IPS DF 4.7 (cell line): ENCODE data around the gene HUNK.
"Not testable (repeated sequence)": the region's sequence is repeated elsewhere in the genome, so short reads cannot be mapped to it uniquely, and the experiment has no call there.

Source experiments
- DNase-seq: peaks from one replicate; pipeline ENCODE4 v3.0.0-alpha.2; 2013; ENCODE audit warnings: low spot score; ENCODE audit errors: extremely low read depth

HUNK gene

DNA sequence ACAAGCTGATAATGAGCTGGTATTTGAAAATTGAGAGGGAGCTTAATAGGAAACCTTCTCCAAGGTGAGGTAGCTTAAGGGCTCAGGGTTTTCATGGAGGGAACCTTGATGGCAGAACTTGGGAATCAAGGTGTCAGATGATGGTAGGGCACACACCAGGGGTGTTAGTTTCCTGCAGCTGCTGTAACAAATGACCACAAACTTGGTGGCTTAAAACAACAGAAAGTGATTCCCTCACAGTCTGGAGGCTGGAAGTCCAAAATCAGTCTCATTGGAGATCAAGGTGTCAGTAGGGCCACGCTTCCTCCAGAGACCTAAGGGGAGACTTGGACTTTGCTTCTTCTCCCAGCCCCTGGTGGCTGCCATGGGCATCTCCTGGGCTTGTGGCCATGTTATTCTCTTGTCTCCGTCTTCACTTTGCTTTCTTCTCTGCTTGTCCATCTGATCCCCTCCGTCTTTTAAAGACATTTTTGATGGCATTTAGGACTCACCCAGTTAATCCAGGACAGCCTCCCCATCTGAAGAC lies 45.5 kb downstream of the HUNK start:
- DNase-seq = no peak

DNA sequence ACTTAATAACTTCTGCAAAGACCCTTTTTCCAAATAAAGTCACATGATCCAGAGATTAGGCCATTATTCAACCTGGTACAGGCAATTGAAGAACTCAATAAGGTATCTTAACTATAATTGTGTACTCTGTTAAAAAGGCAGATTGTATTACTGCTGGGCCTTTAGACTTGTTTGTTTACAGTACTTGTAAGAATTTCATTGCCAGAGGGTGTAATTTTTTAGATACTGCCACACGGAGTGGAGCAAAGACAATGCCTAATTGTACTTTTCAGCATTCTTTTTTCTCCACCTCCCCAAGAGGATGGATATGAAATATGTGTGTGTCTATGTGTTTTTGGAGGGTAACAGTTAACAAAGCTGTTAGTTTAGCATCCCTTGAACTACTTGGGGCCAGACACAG lies 47.5 kb downstream of the HUNK start:
- DNase-seq = no peak

DNA sequence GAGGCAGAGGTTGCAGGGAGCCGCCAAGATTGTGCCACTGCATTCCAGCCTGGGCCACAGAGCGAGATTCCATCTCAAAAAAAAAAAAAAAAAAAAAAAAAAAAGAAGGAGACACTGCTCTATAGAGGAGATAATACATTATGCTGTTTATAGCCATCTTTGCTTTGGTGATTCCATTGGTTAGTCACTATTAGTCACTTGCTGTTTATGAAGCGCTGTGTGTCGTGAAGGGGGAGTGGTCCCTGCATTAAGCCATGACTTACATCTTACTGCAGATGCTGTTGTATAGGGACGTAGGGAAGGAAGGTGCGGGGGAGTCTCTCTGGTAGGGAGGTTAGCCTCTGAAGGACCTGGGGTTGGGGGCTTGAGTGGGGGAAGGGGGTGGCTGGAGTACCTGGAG lies 48.3 kb downstream of the HUNK start:
- DNase-seq = no peak

DNA sequence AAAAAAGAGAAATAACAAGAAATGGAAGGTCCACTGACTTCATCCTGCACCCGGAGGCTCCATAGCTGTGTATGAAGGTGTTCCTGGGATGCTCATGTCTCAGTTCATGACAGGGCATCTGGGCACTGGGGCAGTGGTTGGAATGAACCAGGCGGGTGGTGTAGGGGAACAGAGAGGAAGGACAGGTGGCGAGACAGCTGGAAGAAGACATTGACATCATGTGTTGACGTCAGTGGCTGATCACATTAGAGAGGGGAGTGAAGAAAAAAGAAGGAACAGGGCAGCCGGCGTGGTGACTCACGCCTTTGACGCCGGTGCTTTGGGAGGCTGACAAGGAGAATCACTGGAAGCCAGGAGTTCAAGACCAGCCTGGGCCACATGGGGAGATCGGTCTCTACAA lies 50.1 kb downstream of the HUNK start:
- DNase-seq = no peak

DNA sequence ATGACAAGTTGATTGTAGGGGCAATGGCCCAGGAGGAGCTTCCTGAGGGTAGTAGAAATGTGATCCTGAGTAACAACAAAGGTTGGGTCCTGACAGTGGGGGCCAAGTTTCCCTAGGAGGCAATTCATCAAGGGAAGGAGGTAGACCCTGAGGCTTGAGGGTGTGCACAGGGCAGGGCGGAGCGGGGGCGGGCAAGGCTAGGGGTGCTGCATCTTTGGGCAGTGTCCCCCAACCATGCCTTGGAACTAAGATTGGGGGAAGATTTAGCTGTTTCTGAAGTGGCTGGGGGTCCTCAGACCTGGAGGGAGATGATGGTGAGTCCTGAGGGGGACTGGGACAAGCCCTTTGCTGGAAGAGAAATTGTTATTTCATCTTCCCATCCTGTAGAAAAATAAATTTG lies 50.9 kb downstream of the HUNK start:
- DNase-seq = no peak

DNA sequence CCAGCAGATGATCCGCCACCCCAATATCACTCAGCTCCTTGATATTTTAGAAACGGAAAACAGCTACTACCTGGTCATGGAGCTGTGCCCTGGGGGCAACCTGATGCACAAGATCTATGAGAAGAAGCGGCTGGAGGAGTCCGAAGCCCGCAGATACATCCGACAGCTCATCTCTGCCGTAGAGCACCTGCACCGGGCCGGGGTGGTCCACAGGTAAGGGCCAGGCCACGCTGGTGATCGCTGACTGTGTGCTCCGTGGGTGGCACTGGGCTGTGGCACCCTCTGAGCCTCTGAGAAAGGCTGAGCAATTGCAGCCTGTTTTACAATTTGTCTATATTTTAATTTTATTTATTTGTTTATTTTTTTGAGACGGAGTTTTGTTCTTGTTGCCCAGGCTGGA lies 51.7 kb downstream of the HUNK start:
- DNase-seq = no peak

DNA sequence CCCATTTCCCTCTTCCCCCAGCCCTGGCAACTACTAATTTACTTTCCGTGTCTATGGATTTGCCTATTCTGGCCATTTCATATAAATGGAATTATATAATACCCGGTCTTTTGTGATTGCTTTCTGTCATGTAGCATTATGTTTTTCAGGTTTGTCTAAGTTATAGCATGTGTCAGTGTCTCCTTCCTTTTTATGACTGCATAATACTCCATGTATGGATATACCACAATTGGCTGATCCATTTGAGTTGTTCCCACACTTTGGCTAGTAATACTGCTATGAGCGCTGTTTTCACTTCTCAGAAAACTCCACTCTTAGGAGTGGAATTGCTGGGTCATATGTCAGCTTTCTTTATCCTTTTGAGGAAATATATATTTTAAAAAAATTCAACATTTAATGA lies 53.7 kb downstream of the HUNK start:
- no peak for DNase-seq

DNA sequence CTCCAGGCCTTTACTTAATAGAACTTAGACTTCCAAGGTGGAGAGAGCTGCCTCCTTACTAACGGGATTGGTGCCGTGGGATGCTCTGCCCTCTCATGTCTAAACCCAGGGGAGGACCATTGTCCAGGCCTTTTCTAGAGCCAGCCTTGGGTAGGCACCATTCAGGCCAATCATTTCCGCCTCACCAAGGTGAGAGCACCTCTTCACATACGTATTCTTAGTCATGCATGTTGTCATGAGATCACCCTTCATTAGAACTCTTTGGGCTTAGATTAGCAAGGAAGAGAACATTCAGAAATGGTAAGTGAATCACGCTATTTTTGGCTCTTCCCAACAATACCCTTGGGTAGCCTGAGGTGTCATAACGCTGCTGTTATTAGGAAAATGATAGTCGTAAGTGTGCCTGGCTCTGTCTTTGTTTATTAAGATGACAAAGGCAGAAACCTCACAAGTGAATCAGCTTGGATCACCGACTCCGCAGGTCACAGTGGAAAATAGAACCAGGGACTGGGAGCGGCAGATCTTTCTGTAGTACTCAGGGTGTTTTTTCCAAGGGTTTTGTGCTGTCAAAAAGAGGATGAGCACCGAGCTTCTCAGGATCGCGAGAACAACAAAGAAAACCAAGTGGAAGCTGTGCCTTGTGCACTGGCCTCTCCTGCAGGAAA lies 55.0 kb downstream of the HUNK start:
- no peak for DNase-seq

DNA sequence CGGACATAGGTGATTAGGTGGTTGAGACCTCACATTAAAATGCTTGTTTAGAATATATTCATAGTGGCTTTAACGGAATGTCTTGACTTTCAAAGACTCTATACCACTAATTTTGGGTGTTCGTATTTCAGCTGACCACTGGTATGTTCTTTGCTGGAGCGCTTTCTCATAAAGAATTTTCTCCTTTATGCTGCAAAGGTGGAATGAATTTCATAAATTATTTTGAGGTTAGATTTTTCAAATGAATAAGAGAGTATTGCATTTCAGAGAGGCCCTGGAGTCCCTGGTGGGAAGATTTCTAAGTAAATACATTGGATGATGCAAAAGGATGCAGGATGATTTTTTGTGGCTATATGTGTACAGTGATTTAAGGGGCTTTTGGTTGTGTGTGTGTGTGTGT lies 55.8 kb downstream of the HUNK start:
- no peak for DNase-seq

DNA sequence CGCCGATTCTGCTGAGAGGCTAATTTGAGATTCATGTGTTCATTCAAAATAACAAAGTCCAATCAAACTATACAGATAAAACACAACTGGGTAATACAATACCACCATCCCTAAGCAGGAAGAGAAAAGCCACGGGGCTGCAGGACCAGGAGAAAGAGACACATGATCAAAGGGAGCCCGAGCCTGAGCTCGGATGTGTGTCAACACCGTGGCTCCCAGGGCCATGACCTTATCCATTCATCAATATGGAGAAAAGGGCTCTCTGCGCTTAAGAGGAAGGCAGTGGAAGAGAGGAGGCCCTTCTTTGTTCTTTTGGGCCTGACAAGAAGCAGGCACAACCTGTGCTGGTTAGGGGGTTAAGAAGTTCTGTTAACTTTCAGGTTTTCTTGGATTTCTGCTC lies 56.7 kb downstream of the HUNK start:
- no peak for DNase-seq

DNA sequence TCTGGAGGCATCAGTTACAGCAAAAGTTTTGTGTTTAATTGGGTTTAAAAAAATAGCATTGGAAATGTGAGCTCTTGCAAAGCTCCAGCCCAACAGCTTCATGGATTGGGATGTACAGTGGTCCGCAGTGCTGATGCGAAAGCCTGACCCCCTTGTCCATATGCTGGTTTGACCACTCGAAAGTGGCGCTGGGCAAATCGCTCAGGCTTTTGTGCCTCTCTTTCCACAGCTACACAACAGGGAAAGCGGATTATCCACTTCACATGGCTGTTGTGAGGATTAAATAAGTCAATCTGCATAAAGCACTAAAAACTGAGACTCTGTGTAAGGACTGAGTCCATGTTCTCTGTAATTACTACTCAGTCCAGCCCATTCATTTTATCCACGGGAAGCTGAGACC lies 57.2 kb downstream of the HUNK start:
- DNase-seq = no peak

DNA sequence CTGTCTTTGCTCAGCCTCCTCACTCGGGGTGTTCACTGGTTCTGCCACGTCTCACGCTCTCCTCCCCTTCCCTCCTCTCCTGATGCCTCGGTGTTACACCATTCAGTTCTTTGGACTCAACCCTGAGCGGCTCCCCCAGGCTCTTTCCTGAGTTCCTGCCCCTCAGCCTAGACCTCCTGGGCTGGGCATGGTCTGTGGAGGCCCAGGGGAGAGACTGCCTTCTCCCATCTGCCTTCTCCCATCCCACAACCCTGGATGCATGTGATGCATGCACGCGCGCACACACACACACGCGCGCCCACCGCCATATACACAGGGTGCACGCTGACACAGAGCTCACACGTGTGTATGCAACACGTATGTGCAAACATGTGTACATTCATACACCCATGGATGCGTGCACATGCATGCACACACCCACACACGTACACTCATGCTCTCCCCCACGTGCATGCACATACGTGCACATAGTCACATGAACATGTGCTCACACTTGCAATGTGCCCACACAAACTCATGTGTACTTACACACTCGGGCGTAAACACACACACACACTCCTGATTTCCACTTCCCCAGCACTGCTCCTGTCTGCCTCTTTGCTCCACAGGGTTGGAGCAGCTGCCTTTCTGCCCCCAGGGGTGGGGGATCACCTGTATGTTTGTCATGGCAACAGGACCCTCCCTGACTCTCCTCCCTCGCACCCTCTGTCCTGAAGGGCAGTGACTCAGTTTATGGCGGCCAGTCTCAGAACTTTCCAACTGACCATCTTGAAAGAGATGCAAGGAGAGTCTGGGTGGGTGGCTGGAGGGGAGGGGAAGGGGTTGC lies 59.0 kb downstream of the HUNK start:
- DNase-seq = no peak

DNA sequence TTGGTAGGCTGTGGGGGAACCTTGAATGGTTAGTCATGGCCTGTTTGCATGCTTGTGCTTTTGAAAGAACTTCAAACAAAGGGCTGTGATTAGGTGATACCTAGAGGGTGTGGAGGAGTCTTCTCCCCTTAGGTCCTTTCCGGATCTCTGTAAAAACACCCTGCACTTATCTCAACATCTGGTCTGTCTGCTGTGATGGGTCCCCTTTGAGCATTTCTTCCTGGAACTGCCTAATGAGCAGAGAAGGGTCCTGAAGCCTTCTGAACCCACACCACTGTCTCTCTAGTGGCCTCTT lies 59.6 kb downstream of the HUNK start:
- DNase-seq = no peak

DNA sequence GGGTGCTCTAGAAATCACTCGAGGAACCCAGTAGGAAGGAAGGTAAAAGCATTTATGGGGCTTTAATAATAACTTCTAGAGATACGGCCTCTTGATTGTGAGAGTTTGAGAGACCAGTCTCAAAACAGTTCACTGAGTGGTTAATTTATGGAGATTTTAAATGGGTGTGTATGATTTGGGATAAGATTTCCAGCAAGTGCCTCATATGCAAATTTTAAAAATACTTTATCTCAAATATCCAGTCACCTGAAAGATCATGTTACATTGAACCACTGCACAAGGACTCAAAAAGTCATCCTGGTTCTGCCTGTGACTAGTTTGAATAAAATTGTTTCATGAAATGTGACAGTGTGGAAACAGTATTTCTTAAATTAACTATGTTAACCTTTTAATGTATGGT lies 64.5 kb downstream of the HUNK start:
- DNase-seq = no peak

DNA sequence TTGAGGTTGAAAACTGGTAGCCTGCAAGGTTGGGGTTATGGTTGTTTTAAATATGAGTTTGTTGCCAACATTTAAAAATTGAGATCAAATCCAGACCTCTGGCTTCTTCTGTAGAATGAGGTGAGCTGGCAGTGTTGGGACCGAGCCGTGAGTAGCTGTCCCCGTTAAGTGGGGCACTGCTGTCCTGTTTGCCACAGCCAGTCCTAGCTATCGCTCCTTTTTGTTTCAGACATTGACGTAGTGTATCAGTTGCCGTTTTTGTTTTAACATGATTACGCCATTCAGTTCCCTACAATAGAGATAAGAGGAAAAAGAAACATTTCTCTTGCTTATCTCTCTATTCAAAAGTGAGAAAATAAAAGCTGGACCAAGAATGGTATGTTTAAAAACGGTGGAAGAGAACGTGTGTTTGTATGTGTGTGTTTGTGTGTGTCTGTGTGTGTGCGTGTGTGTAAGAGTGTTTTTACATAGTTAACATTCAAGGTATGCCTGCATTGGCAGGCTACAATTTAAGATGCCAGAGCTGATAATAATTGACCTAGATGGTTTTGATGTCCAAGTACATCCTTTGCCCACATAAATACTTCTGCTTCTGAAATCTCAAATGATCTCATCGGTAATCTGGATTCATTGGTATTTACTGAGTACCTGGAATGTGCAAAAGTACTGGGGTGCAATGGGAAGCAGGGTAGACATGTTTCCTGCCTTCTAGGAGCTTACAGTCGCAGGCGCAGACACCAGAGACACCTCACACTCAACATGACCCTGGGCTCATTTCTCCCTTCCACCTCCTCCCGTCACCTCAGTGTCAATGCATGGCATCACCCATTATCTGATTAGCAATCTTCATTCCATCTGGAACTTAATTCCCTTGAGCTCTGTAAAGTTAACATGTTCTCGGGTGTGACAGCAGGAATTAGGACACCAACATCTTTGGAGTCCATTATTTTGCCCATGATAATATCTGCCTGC lies 65.8 kb downstream of the HUNK start:
- DNase-seq = no peak

DNA sequence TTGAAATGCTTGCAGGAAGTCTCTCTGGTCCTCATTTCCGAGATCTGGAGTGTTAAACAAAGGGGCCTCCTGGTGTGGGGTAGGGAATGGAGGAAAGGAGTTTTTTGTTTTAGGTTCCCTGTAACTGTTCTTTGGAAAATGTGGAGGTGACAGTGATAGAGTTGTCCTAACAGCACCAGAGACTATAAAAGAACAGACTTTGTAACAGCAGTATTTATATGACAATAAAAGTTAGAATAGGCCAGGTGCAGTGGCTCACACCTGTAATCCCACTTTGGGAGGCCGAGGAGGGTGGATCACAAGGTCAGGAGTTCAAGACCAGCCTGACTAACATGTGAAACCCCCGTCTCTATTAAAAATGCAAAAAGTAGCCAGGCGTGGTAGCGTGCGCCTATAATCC lies 68.9 kb downstream of the HUNK start:
- no peak for DNase-seq

DNA sequence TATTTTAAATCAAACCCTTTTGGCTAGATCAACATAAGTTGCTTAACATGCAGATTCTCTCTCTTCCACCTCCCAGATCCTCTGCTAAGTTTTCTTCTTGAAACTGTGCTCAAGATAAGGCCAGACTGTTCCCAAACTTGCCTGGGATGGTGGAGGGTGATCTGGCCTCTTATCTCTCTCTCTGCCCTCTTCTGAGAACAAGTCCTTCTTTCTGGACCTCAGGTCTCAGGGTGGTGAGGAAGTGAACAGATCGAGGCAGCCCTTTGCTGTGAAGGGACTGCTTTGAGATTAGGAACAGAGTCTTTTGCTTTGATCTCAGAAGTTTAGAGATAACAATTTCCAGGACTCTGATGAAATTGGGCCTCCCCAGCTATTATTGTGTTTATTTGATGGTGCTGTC lies 70.7 kb downstream of the HUNK start:
- no peak for DNase-seq

DNA sequence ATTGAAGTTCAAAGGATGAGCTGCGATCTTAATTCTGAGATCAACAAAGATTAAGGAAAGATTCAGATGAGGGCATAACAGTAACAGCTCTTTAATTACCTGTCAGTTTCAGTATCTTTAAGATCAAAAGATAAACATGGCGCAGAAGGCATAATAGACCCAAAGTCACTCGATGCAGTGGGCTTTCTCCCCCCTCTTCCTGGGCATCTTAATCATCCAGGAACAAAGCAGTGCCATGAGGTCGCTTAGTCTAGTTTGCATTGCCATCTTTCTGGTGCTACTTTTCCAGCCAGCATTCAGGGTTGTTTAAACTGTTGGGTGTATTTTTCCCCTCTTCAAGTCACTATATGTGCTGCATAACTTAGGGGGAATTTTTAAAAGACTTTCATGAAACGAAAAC lies 72.3 kb downstream of the HUNK start:
- no peak for DNase-seq

DNA sequence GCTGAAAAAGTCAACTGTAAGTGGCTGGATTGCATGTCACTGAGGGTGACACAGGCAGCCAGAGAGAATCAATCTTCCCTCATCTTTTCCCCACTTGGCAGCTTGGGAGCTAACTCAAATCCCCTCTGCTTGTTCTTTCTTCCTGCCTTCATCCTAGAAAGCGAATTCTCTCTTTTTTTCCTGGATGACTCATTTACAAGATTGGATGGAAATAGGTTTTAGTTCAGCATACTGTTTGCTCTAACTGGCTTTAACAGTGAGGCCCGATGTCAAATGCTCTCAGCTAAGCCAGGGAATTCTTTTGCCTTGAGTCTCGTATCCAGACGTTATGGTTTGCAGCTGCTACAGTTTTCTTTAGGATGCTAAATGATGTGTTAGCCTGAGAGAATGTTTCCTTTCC lies 72.7 kb downstream of the HUNK start:
- no peak for DNase-seq

DNA sequence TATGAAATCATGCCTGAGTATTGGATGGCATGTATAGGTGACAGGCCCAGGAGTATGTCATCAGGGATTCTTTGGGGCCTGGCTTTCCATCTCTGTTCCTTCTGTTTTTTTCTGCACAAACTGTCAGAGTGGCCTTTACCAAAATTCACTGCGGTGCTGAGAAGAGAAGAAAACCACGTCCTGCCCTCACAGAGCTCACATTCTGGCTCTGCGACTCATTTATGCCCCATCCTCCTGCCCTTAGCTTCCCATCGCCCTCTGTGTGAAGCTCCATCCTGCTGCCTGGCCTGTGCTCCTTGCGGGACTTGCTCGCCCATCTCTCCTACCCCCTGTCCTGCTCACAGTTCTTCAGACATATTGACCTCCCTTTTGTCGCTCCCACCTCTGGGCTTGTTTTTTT lies 73.4 kb downstream of the HUNK start:
- DNase-seq = no peak

DNA sequence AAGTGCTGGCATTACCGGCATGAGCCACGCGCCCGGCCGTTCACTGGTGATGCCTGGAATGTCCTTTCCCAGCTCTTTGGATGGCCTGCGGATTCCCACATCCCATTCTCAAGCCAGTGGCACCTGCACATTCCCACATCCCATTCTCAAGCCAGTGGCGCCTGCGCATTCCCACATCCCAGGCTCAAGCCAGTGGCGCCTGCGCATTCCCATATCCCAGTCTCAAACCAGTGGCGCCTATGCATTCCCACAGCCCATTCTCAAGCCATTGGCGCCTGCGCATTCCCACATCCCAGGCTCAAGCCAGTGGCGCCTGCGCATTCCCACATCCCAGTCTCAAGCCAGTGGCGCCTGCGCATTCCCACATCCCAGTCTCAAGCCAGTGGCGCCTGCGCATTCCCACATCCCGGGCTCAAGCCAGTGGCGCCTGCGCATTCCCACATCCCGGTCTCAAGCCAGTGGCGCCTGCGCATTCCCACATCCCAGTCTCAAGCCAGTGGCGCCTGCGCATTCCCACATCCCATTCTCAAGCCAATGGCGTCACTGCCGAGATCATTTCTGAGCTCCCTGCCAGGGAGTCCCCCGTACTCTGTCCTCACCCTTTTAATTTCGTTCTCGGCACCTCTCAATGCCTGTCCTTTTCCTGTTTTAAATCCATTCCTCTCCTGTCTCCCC lies 74.2 kb downstream of the HUNK start:
- DNase-seq = not testable (repeated sequence)
